ENCODE measurements around the gene CCDC187.

- TF ChIP-seq ZNF274 (IDR thresholded peaks at IDR 0.05; ENCODE audit: low read depth, low read length) (no peak), YY1 (IDR thresholded peaks at IDR 0.05; ENCODE audit: insufficient read depth, insufficient read length) (no peak), SUZ12 (IDR thresholded peaks at IDR 0.05; ENCODE audit: extremely low read depth, insufficient read depth, insufficient read length) (no peak)
These were observed 7.4 kb upstream of the CCDC187 start for GRCh38 chr9:136311051-136312008.

Data from NT2/D1 (cell line).